Stimulated activated naive CD4-positive, alpha-beta T cell (primary cell): ENCODE data around the gene SLBP.

ENCODE experiments used
- DNase-seq, 6 experiments: peaks; one replicate each; lab custom pipeline; 2025; lab: John Stamatoyannopoulos, UW

The SLBP gene

DNA sequence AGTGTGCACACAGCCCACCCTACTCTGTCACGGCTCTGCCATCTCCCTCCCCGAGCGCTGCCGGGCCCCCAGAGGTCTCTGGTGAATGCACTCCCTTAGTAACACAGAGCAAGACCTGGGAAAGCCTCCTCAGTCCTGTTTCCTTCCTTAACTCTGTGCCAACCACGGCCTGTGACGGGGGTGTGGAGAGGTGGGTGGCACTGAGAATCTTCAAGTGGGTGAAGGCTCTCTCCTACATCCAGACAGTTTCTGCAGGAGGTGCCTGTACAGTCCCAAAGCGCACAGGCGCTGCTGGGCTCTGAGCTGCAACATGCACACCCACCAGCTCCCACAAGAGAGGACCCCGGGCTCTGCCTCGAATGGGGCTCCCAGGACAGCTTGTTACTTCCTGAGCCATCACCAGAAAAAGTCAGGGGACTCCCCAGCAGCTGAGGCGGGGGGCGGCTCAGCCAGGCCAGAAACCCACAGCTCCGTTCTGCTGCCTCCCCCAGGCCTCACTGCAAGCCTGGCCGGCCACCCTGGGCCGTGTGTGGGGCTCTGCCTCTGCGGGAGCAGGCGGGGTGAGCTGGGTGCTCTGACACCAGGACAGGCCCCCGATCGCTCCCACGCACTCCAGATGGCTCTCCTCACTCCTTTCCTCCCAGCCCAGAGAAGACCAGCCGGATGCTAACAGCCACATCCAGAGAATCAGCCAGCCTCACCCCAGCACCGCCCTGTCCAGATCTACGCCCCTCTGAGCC lies 57.7 kb downstream of the SLBP start:
- no peak for DNase-seq

DNA sequence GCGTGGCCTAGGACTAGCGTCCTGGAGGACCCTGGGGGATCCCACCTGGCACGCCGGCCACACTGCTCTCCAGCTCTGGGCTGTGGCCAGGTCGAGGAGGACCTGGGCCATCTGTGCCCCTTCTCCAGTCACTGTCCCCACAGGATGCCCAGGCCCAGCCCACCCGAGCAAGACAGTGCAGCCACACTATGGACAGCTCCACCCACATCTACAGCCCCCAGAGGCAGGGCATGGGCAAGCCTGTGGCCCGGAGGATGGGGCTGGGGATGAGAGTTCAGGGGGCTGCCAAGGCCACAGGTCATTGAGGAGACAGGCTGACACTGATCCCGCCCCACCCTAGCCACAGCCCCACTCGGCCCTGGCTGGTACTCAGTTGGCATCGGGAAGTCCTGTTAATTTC lies 58.3 kb downstream of the SLBP start:
- DNase-seq, result no peak

DNA sequence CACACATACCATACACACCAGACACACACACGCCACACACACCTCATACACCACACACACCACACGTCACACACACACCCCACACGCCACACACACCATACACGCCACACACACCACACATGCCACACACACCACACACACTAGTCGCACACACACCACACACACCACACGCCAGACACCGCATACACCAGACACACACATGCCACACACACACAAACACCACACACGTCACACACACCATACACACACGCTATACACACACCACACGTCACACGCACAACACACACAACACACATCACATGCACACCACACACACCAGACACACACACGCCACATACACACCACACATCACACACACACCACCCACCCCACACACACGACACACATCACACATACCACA lies 60.0 kb downstream of the SLBP start:
- no peak for DNase-seq

DNA sequence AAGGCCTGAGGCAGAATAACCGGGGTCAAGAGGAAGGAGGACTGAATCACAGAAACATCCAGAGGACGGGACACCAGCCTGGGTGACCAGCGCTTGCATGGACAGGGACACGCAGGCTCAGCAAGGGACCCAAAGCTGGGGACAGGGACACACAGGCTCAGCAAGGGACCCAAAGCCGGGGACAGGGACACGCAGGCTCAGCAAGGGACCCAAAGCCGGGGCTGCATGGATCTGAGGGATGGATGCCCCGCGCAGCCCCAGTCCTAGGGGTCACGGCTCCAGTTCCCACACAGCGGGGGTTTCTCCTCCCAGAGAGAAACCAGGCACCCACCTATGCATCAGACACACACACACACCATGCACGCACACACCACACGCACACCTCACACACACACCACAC lies 60.5 kb downstream of the SLBP start:
- DNase-seq, result no peak

DNA sequence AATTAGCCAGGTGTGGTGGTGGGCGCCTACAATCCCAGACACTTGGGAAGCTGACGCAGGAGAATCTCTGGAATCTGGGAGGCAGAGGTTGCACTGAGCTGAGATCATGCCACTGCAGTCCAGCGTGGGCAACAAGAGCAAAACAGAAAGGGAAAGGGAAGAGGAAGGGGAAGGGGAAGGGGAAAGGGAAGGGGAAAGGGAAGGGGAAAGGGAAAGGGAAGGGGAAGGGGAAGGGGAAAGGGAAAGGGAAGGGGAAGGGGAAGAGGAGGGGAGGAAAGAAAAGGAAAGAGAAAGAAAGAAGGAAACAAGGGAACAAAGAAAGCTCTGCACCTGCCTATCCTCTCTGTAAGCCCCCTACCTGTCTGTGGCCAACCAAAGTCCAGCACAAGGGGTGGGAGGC lies 63.2 kb downstream of the SLBP start:
- no peak for DNase-seq

DNA sequence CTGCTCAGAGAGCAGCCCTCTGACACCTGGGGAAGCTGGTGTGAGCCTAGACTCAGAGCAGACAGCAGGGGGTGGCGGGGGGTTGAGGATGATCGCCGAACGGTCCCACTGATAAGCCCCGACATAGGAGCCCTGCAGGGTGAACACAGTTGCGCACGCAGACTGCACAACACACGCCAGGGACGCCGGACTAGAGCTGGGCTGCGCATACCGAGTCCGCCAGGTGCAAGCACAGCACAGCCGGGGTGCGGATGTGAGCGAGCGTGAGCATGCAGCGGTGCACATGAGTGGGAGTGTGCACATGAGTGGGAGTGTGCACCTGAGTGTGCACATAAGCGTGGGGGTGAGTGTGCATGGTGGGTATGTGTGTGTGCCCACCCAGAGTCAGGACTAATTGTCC lies 64.7 kb downstream of the SLBP start:
- DNase-seq, result no peak

DNA sequence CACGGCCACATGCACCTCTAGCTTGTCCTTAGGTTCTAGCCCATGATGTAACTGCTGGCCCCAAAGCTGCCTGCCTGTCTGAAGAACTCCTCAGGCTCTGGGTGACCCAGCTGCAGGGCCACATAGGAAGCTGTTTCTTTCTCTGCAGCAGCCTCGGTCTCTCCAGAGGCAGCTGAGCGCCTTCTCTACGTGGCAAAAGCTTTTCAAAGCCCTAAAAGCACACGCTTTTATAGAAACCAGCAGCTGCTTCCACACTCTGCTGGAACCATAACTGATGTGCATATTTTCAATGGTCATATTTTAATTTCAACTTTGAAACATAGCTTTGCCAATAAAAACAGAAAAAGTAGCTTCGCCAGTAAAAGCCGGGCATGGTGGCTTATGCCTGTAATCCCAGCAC lies 65.4 kb downstream of the SLBP start:
- no peak for DNase-seq

DNA sequence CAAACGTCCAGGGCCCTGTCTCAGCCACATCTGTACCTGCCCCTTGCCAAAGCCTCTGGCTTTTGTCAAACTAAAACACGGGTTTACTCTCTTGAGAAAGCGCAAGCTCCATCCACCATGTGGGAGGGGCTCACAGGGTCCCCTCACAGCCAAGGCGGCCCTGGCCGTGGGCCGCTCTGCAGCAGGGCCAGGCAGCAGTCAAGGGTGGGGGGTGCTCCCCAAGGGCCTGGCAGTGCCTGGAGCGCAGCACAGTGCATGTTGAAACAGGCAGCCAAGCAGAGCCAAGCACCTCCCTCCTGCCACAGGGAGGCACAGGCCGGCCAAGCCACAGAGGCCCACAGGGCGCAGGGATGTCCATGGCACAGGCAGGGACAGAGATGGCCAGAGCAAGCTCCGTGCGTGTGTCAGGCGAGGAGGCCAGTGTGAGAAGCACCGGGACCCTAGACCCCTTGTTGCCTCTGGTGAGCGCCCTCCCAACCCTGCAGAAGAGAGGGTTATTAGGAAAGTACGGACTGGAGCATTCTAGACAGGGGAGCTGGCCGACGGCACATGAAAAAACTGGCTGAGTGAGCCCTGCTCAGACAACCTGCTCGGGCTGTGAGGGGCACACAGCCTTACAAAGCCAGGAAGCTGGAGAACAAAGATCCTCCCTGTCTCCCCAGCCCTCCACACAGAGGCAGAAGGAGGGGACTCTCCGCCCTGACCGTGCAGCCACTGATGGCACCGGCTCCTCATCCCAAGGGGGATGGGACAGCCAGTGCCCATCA lies 67.0 kb downstream of the SLBP start:
- no peak for DNase-seq

DNA sequence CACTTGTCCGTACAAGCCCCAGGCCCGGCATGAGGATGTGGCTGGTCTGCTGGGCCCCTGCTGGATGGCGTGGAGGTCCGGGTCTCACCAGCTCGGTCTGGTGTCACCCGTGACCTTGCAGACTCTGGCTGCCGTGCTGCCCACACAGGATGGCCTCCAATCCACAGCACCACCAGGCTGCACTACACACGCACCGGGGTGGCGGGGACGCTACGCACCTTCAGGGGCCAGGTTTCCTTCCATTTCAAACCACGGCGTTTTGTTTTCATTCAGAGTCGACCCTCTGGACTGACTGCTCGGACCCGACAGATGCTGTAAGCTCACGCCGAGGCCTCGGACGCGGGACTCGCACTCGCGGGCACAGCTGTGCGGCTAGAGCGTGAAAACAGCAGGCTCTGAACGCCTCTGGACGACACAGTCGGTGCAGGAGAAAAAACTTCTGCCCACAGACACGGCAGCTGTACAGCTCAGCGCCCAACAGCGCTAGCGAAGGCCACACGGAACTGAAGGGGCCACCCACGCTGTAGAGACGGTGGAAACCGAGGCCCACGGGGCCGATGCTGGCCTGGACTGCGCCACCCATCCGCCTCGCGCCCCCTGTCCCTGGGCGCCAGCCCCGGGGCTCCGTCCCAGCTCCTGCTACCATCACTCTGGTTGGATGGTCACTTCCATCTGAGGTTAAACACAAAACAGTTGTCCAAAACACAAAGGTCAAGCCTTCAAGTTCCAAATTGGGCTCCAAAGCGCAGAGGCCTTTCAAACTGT lies 68.0 kb downstream of the SLBP start:
- no peak for DNase-seq
